WTC11 (cell line): Measurements from ENCODE around the gene MRAP. TPM values are rescaled to one million over a fixed set of nuclear protein-coding genes. Genes with fewer than 3 reads are reported as not detected.

ENCODE experiments used
- ATAC-seq: fragments of 200-7000 bp; cut with Tn5 transposase; 2 replicates; pipeline ENCODE4 v1.10.0; 2021; ENCODE audit warnings: mild to moderate bottlenecking, moderate library complexity
- CTCF ChIA-PET: fragments of 300-600 bp; sonication (Branson Sonifier 250); formaldehyde crosslinking; loops from one replicate; lab custom pipeline; 2021; ENCODE audit warnings: antibody characterized with exemption; lab: Charles Lee
- POLR2A ChIA-PET: fragments of 350-600 bp; sonication (Branson Sonifier 250); formaldehyde crosslinking; loops from one replicate; lab custom pipeline; 2021; ENCODE audit warnings: antibody characterized with exemption; lab: Charles Lee
- DNase-seq: peaks from one replicate; pipeline ENCODE4 v3.0.0; 2021; ENCODE audit warnings: low spot score
- H3K27ac Mint-ChIP-seq: 2 replicates; pipeline ENCODE4 v1.8.0; 2021; ENCODE audit warnings: mixed read lengths
- H3K27me3 Mint-ChIP-seq: 2 replicates; pipeline ENCODE4 v1.8.0; 2021; ENCODE audit warnings: low read depth, mild to moderate bottlenecking, moderate library complexity, mixed read lengths
- H3K36me3 Mint-ChIP-seq: 2 replicates; pipeline ENCODE4 v1.8.0; 2021; ENCODE audit warnings: mixed read lengths
- H3K4me1 Mint-ChIP-seq: 2 replicates; pipeline ENCODE4 v1.8.0; 2022; ENCODE audit warnings: mixed read lengths
- H3K4me3 Mint-ChIP-seq: 2 replicates; pipeline ENCODE4 v1.8.0; 2021; ENCODE audit warnings: mild to moderate bottlenecking, moderate library complexity, mixed read lengths
- H3K9me3 Mint-ChIP-seq: 2 replicates; pipeline ENCODE4 v1.8.0; 2021; ENCODE audit warnings: mixed read lengths
- ESRRA ChIP-seq: sonication (generic); formaldehyde crosslinking; IDR thresholded peaks from 2 replicates; pipeline ENCODE4 v1.8.1; 2022; ENCODE audit warnings: mild to moderate bottlenecking, missing genetic modification reagents, borderline replicate concordance
- FOXK1 ChIP-seq: sonication (generic); formaldehyde crosslinking; IDR thresholded peaks from 2 replicates; pipeline ENCODE4 v1.8.0; 2022; ENCODE audit warnings: mild to moderate bottlenecking, moderate library complexity, missing genetic modification reagents
- FOXP1 ChIP-seq: sonication (generic); formaldehyde crosslinking; IDR thresholded peaks from 2 replicates; pipeline ENCODE4 v1.8.0; 2022; ENCODE audit warnings: missing genetic modification reagents, mild to moderate bottlenecking, moderate library complexity, borderline replicate concordance
- GRHL2 ChIP-seq: fragments of 250-450 bp; sonication (Bioruptor Pico); IDR thresholded peaks from 2 replicates; pipeline ENCODE4 v1.8.0; 2022; ENCODE audit warnings: mild to moderate bottlenecking, moderate library complexity; ENCODE audit not compliant: insufficient replicate concordance, severe bottlenecking
- OVOL2 ChIP-seq: fragments of 250-450 bp; sonication (Bioruptor Pico); IDR thresholded peaks from 2 replicates; pipeline ENCODE4 v1.9.0; 2021; ENCODE audit warnings: mild to moderate bottlenecking, borderline replicate concordance
- SMAD3 ChIP-seq: sonication (generic); formaldehyde crosslinking; IDR thresholded peaks from 2 replicates; pipeline ENCODE4 v1.8.0; 2022; ENCODE audit warnings: missing genetic modification reagents, mild to moderate bottlenecking, borderline replicate concordance
- SMAD4 ChIP-seq: sonication (generic); formaldehyde crosslinking; IDR thresholded peaks from 2 replicates; pipeline ENCODE4 v1.8.0; 2022; ENCODE audit warnings: mild to moderate bottlenecking, missing genetic modification reagents
- TEAD4 ChIP-seq: sonication (generic); formaldehyde crosslinking; IDR thresholded peaks from 2 replicates; pipeline ENCODE4 v1.8.0; 2022; ENCODE audit warnings: mild to moderate bottlenecking, missing genetic modification reagents
- ZNF219 ChIP-seq: sonication (generic); formaldehyde crosslinking; IDR thresholded peaks from 2 replicates; pipeline ENCODE4 v1.8.0; 2023; ENCODE audit warnings: missing genetic modification reagents, mild to moderate bottlenecking, borderline replicate concordance
- ZNF232 ChIP-seq: sonication (generic); formaldehyde crosslinking; IDR thresholded peaks from 2 replicates; pipeline ENCODE4 v1.8.0; 2022; ENCODE audit warnings: mild to moderate bottlenecking, missing genetic modification reagents
- ZNF263 ChIP-seq: sonication (generic); formaldehyde crosslinking; IDR thresholded peaks from 2 replicates; pipeline ENCODE4 v1.8.1; 2022; ENCODE audit warnings: low read depth, mild to moderate bottlenecking, moderate library complexity, missing genetic modification reagents
- ZNF416 ChIP-seq: fragments of 250-450 bp; sonication (Bioruptor Pico); IDR thresholded peaks from 2 replicates; pipeline ENCODE4 v1.9.0; 2021; ENCODE audit warnings: mild to moderate bottlenecking, inconsistent platforms
- total RNA-seq: library from RNA; stranded (reverse); gene quantifications from 3 replicates; pipeline ENCODE4 v1.2.3, GENCODE V29; 2021
- TF ChIP-seq, protein P1 (sequence below): fragments of 250-450 bp; sonication (Bioruptor Pico); conservative IDR thresholded peaks from 2 replicates; pipeline ENCODE4 v1.9.0; 2021; ENCODE audit warnings: mild to moderate bottlenecking
- TF ChIP-seq, protein P2 (sequence below): sonication (generic); formaldehyde crosslinking; IDR thresholded peaks from 2 replicates; pipeline ENCODE4 v1.8.0; 2023; ENCODE audit warnings: missing genetic modification reagents, mild to moderate bottlenecking, borderline replicate concordance
- TF ChIP-seq, protein P3 (sequence below): sonication (generic); formaldehyde crosslinking; IDR thresholded peaks from 2 replicates; pipeline ENCODE4 v1.8.1; 2022; ENCODE audit warnings: low read depth, mild to moderate bottlenecking, moderate library complexity, missing genetic modification reagents, borderline replicate concordance
- TF ChIP-seq, protein P4 (sequence below): fragments of 250-450 bp; sonication (Bioruptor Pico); IDR thresholded peaks from 2 replicates; pipeline ENCODE4 v1.9.0; 2021; ENCODE audit warnings: mild to moderate bottlenecking
- TF ChIP-seq, protein P5 (sequence below): sonication (generic); formaldehyde crosslinking; IDR thresholded peaks from 2 replicates; pipeline ENCODE4 v1.8.0; 2022; ENCODE audit warnings: mild to moderate bottlenecking, missing genetic modification reagents
- TF ChIP-seq, protein P6 (sequence below): sonication (generic); formaldehyde crosslinking; IDR thresholded peaks from 2 replicates; pipeline ENCODE4 v1.8.1; 2022; ENCODE audit warnings: missing genetic modification reagents, borderline replicate concordance
- TF ChIP-seq, protein P7 (sequence below): sonication (generic); formaldehyde crosslinking; IDR thresholded peaks from 2 replicates; pipeline ENCODE4 v1.8.0; 2023; ENCODE audit warnings: missing genetic modification reagents

The MRAP gene
- total RNA-seq, 1 experiment from 2014 or later: not detected

DNA sequence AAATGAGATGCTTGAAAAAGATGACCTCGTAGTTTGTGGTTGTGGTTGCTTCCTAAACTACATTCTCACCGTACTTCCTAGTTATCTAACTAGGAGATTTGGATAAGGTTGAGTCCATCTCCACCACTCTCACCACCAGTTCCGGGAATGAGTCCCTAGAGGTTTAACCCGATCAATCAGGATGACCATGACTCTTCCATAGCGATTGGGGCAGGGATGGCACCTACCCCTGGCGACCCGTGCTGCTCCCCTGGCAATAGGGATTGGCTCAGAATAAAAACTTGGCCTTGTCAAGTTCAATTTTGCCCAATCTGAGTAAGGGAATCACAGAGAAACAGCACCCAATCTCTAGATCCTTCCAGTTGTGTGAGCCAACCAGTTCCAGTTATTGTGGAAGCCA lies 17.1 kb upstream of the MRAP start (continued):
- TF ChIP-seq, protein P1, sequence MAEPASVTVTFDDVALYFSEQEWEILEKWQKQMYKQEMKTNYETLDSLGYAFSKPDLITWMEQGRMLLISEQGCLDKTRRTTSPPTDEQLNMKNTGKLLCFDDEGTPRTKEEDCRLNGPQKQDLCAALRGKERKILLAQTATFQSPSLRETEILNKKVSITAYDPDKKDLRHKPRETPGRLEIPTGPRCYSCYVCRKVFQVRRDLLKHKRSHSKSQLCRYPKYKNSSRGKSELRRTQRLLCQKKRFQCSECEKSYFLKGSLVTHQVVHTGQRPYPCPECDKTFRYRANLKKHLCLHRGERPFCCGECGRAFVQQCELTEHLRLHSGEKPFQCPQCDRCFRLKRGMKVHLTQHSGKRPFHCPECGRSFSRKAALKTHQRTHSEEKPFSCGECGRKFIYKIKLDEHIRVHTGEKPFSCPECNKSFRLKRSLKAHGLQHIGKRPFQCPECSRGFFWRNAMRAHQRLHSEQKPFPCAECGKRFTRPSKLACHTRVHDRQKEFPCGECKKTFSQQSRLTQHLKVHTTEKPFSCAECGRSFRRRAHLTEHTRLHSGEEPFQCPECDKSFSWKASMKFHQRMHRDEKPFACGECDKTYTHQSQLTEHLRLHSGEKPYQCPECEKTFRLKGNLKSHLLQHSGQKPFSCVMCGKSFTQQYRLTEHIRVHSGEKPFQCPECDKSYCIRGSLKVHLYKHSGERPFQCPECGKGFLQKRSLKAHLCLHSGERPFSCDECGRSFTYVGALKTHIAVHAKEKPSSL (CRISPR knock-in tag): no peak
- TF ChIP-seq, all 79 proteins: peak for 0

DNA sequence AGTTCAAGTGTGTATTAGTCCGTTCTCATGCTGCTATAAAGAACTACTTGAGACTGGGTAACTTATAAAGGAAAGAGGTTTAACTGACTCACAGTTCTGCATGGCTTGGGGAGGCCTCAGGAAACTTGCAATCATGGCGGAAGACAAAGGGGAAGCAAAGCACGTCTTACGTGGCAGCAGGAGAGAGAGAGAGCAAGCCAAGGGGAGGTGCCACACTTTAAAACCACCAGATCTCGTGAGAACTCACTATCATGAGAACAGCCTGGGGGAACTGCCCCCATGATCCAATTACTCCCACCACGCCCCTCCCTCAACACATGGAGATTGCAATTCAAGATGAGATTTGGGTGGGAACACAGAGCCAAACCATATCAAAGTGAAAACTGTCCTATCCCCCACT lies 15.7 kb upstream of the MRAP start:
- POLR2A ChIA-PET: no interaction called here
- peaks cover 8% of the 10 kb centered on the region for H3K4me1 Mint-ChIP-seq
- H3K9me3 Mint-ChIP-seq: peaks cover 9% of the 10 kb centered on the region; the same call in 1 of the 2 replicates
- TF ChIP-seq, protein P2, sequence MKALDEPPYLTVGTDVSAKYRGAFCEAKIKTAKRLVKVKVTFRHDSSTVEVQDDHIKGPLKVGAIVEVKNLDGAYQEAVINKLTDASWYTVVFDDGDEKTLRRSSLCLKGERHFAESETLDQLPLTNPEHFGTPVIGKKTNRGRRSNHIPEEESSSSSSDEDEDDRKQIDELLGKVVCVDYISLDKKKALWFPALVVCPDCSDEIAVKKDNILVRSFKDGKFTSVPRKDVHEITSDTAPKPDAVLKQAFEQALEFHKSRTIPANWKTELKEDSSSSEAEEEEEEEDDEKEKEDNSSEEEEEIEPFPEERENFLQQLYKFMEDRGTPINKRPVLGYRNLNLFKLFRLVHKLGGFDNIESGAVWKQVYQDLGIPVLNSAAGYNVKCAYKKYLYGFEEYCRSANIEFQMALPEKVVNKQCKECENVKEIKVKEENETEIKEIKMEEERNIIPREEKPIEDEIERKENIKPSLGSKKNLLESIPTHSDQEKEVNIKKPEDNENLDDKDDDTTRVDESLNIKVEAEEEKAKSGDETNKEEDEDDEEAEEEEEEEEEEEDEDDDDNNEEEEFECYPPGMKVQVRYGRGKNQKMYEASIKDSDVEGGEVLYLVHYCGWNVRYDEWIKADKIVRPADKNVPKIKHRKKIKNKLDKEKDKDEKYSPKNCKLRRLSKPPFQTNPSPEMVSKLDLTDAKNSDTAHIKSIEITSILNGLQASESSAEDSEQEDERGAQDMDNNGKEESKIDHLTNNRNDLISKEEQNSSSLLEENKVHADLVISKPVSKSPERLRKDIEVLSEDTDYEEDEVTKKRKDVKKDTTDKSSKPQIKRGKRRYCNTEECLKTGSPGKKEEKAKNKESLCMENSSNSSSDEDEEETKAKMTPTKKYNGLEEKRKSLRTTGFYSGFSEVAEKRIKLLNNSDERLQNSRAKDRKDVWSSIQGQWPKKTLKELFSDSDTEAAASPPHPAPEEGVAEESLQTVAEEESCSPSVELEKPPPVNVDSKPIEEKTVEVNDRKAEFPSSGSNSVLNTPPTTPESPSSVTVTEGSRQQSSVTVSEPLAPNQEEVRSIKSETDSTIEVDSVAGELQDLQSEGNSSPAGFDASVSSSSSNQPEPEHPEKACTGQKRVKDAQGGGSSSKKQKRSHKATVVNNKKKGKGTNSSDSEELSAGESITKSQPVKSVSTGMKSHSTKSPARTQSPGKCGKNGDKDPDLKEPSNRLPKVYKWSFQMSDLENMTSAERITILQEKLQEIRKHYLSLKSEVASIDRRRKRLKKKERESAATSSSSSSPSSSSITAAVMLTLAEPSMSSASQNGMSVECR (CRISPR knock-in tag): no peak
- TF ChIP-seq ZNF232 (CRISPR knock-in tag): no peak
- no peak for TF ChIP-seq ESRRA (CRISPR knock-in tag)
- no peak for TF ChIP-seq FOXP1 (CRISPR knock-in tag)
- TF ChIP-seq, protein P3, sequence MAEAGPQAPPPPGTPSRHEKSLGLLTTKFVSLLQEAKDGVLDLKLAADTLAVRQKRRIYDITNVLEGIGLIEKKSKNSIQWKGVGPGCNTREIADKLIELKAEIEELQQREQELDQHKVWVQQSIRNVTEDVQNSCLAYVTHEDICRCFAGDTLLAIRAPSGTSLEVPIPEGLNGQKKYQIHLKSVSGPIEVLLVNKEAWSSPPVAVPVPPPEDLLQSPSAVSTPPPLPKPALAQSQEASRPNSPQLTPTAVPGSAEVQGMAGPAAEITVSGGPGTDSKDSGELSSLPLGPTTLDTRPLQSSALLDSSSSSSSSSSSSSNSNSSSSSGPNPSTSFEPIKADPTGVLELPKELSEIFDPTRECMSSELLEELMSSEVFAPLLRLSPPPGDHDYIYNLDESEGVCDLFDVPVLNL: no peak
- no peak for TF ChIP-seq FOXK1 (CRISPR knock-in tag)
- TF ChIP-seq, protein P4, sequence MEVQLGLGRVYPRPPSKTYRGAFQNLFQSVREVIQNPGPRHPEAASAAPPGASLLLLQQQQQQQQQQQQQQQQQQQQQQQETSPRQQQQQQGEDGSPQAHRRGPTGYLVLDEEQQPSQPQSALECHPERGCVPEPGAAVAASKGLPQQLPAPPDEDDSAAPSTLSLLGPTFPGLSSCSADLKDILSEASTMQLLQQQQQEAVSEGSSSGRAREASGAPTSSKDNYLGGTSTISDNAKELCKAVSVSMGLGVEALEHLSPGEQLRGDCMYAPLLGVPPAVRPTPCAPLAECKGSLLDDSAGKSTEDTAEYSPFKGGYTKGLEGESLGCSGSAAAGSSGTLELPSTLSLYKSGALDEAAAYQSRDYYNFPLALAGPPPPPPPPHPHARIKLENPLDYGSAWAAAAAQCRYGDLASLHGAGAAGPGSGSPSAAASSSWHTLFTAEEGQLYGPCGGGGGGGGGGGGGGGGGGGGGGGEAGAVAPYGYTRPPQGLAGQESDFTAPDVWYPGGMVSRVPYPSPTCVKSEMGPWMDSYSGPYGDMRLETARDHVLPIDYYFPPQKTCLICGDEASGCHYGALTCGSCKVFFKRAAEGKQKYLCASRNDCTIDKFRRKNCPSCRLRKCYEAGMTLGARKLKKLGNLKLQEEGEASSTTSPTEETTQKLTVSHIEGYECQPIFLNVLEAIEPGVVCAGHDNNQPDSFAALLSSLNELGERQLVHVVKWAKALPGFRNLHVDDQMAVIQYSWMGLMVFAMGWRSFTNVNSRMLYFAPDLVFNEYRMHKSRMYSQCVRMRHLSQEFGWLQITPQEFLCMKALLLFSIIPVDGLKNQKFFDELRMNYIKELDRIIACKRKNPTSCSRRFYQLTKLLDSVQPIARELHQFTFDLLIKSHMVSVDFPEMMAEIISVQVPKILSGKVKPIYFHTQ: no peak
- TF ChIP-seq TEAD4: no peak
- no peak for TF ChIP-seq ZNF263 (CRISPR knock-in tag)
- no peak for TF ChIP-seq SMAD3 (CRISPR knock-in tag)
- no peak for TF ChIP-seq SMAD4 (CRISPR knock-in tag)
- no peak for TF ChIP-seq ZNF416 (CRISPR knock-in tag)
- TF ChIP-seq, protein P5, sequence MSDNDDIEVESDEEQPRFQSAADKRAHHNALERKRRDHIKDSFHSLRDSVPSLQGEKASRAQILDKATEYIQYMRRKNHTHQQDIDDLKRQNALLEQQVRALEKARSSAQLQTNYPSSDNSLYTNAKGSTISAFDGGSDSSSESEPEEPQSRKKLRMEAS (CRISPR knock-in tag): no peak
- no peak for TF ChIP-seq OVOL2 (CRISPR knock-in tag)
- TF ChIP-seq GRHL2 (CRISPR knock-in tag): no peak
- TF ChIP-seq, protein P6, sequence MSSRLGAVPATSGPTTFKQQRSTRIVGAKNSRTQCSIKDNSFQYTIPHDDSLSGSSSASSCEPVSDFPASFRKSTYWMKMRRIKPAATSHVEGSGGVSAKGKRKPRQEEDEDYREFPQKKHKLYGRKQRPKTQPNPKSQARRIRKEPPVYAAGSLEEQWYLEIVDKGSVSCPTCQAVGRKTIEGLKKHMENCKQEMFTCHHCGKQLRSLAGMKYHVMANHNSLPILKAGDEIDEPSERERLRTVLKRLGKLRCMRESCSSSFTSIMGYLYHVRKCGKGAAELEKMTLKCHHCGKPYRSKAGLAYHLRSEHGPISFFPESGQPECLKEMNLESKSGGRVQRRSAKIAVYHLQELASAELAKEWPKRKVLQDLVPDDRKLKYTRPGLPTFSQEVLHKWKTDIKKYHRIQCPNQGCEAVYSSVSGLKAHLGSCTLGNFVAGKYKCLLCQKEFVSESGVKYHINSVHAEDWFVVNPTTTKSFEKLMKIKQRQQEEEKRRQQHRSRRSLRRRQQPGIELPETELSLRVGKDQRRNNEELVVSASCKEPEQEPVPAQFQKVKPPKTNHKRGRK (CRISPR knock-in tag): no peak
- TF ChIP-seq ZNF219 (CRISPR knock-in tag): no peak
- TF ChIP-seq, protein P7, sequence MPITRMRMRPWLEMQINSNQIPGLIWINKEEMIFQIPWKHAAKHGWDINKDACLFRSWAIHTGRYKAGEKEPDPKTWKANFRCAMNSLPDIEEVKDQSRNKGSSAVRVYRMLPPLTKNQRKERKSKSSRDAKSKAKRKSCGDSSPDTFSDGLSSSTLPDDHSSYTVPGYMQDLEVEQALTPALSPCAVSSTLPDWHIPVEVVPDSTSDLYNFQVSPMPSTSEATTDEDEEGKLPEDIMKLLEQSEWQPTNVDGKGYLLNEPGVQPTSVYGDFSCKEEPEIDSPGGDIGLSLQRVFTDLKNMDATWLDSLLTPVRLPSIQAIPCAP (CRISPR knock-in tag): no peak
- TF ChIP-seq, all 79 proteins: peak for 0
- no peaks in the 10 kb centered on the region for H3K27me3 Mint-ChIP-seq
- no peak overlapping the region for H3K27ac Mint-ChIP-seq
- ATAC-seq (no peak), DNase-seq (no peak)
- CTCF ChIA-PET: no interaction called here
- H3K4me3 Mint-ChIP-seq: no peak overlapping the region
- no peaks in the 10 kb centered on the region for H3K36me3 Mint-ChIP-seq
